Thoracic aorta (tissue), 2 donors: ENCODE results near the gene LETM1. TPM values are rescaled to one million over a fixed set of nuclear protein-coding genes. Genes with fewer than 3 reads are reported as not detected.

Source experiments
- ATAC-seq: fragments of 150-250 bp; one replicate; pipeline ENCODE4 v1.8.0; 2017; ENCODE audit warnings: low read depth; ENCODE audit not compliant: insufficient number of reproducible peaks, low FRiP score
- DNase-seq: peaks from one replicate; pipeline ENCODE4 v3.0.0-alpha.2; 2020; ENCODE audit warnings: low spot score
- H3K27ac ChIP-seq, 2 donors: fragments of 200-600 bp; sonication (generic); 1 replicate in 1 of 2; 2 replicates in 1 of 2; pipeline ENCODE4 v1.5.1; 2016; ENCODE audit warnings: mild to moderate bottlenecking in 2 of 2, moderate library complexity in 2 of 2
- H3K27me3 ChIP-seq: fragments of 200-600 bp; sonication (generic); replicated peaks from 2 replicates; pipeline ENCODE4 v1.6.0; 2016; ENCODE audit warnings: mild to moderate bottlenecking; ENCODE audit not compliant: insufficient read depth
- H3K36me3 ChIP-seq: fragments of 200-600 bp; sonication (generic); one replicate; pipeline ENCODE4 v1.5.1; 2016
- H3K4me1 ChIP-seq, 2 donors: fragments of 200-600 bp; sonication (generic); 1 replicate in 1 of 2; 2 replicates in 1 of 2; pipeline versions ENCODE4 v1.5.1 to v1.6.0; 2016; ENCODE audit warnings: low read depth in 2 of 2, mild to moderate bottlenecking in 1 of 2; ENCODE audit not compliant: control insufficient read depth in 1 of 2
- H3K4me3 ChIP-seq: fragments of 200-600 bp; sonication (generic); 2 replicates; pipeline ENCODE4 v1.5.1; 2016; ENCODE audit warnings: mild to moderate bottlenecking
- H3K9me3 ChIP-seq: fragments of 200-600 bp; sonication (generic); 2 replicates; pipeline ENCODE4 v1.5.1; 2016
- total RNA-seq, 2 donors: library from RNA; depleted of rRNA; stranded (reverse); fragments of >200 nt; gene quantifications; one replicate each; pipeline versions ENCODE4 v1.1.0 to v1.2.3, GENCODE V29; 2016
- TF ChIP-seq, protein P1 (sequence below): fragments of 200-600 bp; sonication (generic); IDR thresholded peaks from one replicate; pipeline ENCODE4 v1.5.1; 2019; ENCODE audit warnings: antibody characterized with exemption

LETM1 gene
- total RNA-seq, 2 donors from 2014 or later: 30.5 to 68.9 TPM

DNA sequence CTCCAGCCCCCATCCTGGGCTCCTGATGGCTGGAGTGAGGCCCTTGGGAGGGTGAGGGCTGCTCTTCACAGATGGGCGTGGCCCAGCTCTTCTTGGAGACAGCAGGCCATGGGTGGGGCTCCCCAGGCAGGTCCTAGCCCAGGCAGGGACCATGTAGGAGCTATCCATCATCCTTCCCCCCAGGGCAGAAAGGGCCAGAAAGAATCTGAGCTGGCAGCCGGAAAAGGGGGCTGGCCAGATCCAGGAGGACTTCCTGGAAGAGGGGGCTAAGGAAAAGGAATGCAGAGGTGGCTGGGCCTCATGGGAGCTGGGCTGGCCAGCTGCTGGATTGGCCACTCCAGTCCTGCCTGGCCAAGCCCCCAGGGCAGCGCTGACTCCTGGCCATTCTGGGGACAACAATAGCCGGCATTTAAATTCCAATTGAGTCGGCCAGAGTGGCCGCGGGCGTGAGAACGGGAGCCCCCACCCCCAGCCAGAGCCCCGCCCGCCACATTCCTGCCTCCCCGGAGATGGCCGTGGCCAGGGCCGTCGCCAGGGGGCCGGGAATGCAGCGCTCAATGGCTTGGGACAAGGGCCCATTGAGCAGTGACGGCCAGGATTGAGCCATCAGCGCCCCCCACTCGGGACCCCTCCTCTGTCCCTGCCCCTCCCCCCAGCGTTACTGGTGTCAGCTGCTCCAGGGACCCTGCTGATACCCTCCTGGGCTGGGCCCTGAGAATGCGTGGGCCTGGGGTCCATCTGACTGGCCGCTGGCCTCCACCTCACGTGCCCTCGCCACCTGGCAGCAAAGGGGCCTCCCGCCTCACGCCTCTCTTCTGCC lies 77.9 kb downstream of the LETM1 start:
- ATAC-seq (no peak), DNase-seq (no peak)
- H3K27ac ChIP-seq: no peak overlapping the region
- H3K4me3 ChIP-seq: no peak overlapping the region
- H3K27me3 ChIP-seq: no peaks in the 10 kb centered on the region
- no peaks in the 10 kb centered on the region for H3K4me1 ChIP-seq
- no peaks in the 10 kb centered on the region for H3K9me3 ChIP-seq
- TF ChIP-seq, protein P1, sequence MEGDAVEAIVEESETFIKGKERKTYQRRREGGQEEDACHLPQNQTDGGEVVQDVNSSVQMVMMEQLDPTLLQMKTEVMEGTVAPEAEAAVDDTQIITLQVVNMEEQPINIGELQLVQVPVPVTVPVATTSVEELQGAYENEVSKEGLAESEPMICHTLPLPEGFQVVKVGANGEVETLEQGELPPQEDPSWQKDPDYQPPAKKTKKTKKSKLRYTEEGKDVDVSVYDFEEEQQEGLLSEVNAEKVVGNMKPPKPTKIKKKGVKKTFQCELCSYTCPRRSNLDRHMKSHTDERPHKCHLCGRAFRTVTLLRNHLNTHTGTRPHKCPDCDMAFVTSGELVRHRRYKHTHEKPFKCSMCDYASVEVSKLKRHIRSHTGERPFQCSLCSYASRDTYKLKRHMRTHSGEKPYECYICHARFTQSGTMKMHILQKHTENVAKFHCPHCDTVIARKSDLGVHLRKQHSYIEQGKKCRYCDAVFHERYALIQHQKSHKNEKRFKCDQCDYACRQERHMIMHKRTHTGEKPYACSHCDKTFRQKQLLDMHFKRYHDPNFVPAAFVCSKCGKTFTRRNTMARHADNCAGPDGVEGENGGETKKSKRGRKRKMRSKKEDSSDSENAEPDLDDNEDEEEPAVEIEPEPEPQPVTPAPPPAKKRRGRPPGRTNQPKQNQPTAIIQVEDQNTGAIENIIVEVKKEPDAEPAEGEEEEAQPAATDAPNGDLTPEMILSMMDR: no peak
- H3K36me3 ChIP-seq: no peaks in the 10 kb centered on the region

- ATAC-seq (no peak), DNase-seq (no peak)
- no peaks in the 10 kb centered on the region for H3K36me3 ChIP-seq
- TF ChIP-seq, protein P1: no peak
- no peak overlapping the region for H3K27ac ChIP-seq
- H3K4me1 ChIP-seq: no peaks in the 10 kb centered on the region
- no peaks in the 10 kb centered on the region for H3K27me3 ChIP-seq
- H3K9me3 ChIP-seq: no peaks in the 10 kb centered on the region
- H3K4me3 ChIP-seq: no peak overlapping the region
Measured at GRCh38 chr4:1776521-1777161, 79.3 kb downstream of the LETM1 start.

GRCh38 chr4:1775731-1776500 lies 80.0 kb downstream of the LETM1 start:
- H3K27me3 ChIP-seq: no peaks in the 10 kb centered on the region
- no peak for ATAC-seq
- TF ChIP-seq, protein P1: no peak
- H3K4me3 ChIP-seq: no peak overlapping the region
- H3K36me3 ChIP-seq: no peaks in the 10 kb centered on the region
- H3K9me3 ChIP-seq: no peaks in the 10 kb centered on the region
- H3K4me1 ChIP-seq: no peaks in the 10 kb centered on the region
- DNase-seq: no peak
- H3K27ac ChIP-seq: no peak overlapping the region

DNA sequence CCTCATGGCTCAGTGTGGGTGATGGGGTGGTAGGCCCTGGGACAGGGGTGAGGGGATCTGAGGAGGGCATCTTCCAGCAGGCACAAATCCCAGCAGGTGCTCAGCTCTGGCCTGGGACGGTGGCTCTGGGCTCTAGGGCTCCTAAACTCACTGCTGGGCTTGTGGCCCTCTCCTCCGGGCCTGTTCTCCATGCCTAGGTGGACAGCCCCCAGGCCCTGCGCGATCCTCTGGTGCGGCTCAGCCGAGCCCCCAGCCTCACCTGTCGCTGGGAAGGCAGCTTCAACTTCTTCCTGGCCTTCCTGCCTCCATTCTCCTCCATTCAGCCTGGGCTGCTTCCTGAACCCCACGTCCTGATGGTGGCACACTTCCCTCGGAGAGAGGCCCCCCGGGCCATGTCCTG lies 82.2 kb downstream of the LETM1 start:
- TF ChIP-seq, protein P1: no peak
- no peak overlapping the region for H3K4me3 ChIP-seq
- H3K9me3 ChIP-seq: no peaks in the 10 kb centered on the region
- H3K36me3 ChIP-seq: no peaks in the 10 kb centered on the region
- H3K27ac ChIP-seq: no peak overlapping the region
- ATAC-seq (no peak), DNase-seq (no peak)
- no peaks in the 10 kb centered on the region for H3K4me1 ChIP-seq
- H3K27me3 ChIP-seq: no peaks in the 10 kb centered on the region
